ENCODE measurements around the gene NFATC2IP.
"Not testable (repeated sequence)": the region's sequence is repeated elsewhere in the genome, so short reads cannot be mapped to it uniquely, and the experiment has no call there.

NFATC2IP gene

DNA sequence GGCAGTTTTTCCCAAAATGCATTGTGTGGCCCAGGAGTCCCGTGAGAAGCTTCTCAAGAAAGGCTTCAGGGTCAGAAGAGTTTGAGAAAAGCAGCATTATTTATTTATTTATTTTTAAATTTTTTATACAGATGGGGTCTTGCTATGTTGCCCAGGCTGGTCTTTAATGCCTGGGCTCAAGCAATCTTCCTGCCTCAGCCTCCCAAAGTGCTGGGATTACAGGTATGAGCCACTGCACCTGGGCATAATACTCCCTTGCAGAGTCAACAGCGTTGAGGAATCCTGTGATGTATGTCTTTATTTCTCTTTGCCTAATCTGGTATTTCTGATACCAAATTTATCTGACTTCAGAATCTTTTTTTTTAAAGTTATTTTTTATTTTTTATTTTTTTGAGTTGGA lies 49.3 kb downstream of the NFATC2IP start:
- DNase-seq, result no peak

DNA sequence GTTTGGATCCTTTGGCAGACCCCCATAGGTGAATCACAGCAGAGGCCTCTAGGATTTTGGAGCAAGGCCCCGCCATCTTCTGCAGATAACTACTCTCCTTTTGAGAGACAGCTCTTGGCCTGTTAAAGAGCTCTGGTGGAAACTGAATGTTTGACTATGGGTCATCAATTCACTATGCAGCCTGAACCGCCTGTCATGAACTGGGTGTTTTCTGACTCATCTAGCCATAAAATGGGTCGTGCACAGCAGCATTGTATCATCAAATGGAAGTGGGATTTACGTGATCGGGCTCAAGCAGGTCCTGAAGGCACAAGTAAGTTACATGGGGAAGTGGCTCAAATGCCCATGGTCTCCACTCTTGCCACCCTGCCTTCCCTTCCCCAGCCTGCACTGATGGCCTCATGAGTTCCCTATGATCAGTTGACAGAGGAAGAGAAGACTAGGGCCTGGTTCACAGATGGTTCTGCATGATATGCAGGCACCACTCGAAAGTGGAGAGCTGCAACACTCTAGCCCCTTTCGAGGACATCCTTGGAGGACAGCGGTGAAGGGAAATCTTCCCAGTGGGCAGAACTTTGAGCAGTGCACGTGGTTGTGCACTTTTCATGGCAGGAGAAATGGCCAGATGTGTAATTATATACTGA lies 53.9 kb downstream of the NFATC2IP start:
- not testable (repeated sequence) for DNase-seq

DNA sequence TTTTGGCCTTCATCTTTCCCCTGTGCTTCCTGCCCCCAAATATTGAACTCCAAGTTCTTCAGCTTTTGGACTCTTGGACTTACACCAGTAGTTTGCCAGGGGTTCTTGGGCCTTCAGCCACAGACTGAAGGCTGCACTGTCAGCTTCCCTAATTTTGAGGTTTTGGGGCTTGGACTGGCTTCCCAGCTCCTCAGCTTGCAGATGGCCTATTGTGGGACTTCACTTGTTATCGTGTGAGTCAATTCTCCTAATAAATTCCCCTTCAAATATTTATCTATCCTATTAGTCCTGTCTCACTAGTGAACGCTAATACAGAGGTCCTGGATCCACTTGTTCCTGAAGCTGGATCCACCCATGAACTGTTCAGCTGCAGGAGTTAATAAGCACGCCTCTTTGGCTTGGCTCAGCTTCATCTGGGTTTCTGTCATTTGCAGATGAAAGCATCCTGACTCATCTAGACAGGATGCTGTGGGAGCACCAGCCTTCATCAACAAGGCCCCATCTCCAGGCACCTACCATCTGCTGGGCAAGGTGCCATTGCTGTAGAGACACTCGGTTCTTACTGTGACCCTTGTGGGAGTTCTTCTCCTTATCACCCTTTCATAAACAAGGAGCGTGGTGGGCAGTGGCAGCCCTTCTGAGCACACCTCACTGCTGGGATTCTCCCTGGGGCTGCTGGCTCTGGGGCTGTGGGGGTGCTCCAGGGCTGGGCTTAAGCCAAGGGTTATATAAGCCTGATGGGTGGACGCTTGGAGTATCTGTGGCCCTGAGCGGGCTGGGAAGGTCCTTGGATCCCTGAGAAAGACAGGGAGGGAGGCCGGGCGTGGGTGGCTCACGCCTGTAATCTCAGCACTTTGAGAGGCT lies 57.2 kb downstream of the NFATC2IP start:
- no peak for DNase-seq

DNA sequence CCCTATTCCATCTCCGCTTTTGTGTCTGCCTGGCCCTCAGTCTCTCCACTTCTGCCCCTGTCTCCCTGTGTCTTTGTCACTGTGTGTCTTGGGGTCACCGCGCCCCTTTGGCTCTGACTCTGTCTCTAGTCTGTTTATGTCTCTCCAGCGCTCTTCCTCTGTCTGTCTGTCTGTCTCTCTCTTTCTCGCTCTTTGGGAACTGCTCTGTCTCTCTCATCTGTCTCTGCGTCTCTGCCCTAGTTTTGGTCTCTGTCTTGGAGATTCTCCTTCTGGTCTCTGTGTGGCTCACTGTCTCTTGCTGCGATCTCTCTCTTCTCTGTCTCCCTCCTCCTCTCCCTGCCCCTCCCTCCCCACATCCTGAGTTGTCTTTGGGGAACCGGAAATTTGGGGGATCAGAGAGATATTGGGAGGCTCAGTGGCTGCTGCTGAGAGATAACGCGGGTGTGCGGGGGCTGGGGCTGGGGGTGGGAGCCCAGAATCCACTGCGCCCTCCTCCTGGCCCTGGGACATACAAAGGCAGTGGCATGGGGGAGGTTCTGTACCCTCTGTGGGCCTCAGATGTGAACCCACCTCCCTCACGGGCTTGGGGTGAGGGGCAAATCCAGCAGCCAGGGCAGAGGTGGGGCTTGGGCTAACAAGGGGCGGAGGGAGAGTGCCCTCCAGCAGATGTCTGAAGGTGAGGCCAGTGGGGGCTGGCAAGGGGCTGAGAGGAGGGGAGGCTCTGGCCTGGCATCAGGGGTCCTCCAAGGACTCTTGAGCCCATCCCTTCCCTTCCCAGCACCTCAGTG lies 58.5 kb downstream of the NFATC2IP start:
- no peak for DNase-seq

DNA sequence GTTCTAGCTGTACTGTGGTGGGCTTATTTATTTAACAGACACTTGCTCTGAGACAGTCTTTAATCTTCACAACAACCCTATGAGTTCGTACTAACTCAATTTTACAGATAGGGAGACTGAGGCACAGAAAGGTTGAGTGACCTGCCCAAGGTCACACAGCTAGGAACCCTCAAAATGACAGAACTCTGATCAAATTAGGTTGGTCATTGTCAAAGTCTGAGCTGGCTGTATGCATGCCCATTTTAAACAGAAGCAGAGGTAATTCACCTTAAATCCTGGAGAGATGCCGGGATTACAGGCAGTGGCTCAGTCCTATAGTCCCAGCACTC lies 59.1 kb downstream of the NFATC2IP start:
- DNase-seq, result no peak

DNA sequence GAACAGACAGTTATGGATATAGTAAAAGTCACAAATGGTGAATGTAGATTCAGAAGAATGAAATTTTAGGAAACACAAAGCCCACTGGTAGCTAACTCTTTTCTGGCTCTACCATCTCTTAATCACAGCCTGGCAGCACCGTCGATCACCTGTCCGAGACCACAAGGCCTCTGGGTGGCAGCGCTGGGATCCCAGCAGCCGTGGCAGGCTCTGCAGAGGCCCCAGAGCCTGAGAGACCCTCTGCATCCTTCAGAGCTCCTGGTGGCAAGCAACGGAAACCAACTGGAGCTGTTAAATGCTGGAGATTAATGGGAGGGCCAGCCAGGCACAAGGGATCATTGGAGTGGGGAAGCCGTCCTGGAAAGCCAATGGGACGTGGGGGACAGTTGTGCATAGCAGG lies 60.4 kb downstream of the NFATC2IP start:
- DNase-seq, result no peak

DNA sequence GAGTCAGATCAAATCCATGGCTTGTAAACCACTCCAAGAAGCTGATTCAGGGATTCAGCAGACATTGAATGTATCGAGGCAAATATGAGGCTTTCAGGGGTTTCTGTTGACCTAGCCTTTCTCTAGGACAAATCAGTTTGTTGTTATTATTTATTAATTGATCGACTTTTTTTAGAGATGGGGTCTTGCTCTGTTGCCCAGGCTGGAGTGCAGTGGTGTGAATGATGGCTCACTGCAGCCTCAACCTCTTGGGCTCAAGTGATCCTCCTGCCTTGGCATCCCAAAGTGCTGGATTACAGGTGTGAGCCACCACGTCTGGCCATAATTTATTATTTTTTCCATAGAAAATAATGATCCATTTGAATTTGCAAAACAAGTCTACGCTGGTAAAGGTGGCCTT lies 61.1 kb downstream of the NFATC2IP start:
- no peak for DNase-seq

DNA sequence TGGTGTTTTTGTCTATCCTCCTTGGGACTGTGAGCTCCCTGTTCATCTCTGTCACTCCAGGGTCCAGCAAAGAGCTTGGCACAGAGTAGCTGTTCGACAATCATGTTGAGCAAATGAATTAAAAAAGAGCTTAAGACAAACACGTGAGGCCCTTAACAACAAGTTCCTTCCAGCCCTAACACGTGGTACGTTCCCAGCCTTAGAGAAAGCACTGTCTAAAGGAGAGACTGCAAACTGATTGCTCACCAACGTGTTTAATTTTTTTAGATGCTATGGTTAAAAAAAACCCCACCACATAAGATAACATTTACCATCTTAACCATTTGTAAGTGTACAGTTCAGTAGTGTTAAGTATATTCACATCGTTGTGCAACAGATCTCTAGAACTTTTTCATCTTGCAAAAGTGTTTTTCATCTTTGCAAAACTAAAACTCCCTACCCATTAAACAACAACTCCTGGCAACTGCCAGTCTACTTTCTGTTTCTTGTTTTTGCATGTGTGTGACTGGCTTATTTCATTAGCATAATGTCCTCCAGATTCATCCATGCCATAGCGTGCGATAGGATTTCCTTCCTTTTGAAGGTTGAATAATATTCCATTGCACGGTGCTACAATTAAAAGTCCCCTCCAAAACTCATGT lies 62.3 kb downstream of the NFATC2IP start:
- DNase-seq, result no peak

DNA sequence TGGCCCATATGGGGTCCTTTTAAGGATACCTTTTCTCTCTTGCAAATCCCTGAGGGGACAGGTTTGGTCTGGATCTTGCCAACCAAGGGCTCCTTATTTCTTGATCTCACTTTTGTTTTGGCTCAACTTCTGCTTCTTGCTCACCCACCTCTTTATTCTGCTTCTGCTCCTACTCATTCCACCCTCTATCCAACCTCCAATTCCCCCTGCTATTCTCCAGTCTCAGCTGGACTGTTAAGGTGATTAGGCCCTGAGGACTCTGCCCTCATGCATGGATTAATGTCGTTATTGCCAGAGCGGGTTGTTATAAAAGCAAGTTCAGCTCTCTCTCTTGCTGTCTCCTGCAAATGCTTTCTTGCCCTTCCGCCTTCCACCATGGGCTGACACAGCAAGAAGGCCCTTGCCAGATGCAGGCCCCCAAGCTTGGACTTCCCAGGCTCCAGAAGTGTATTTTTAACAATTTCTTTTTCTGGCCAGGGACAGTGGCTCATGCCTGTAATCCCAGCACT lies 63.9 kb downstream of the NFATC2IP start:
- no peak for DNase-seq

Measured in islet precursor cell (in vitro differentiated cells).